Endothelial cell of umbilical vein (primary cell): ENCODE results near the gene CD58.
"Not testable (repeated sequence)": the region's sequence is repeated elsewhere in the genome, so short reads cannot be mapped to it uniquely, and the experiment has no call there.

Source experiments
- CTCF ChIP-seq, 2 donors: IDR thresholded peaks; 1 replicate in 1 of 2; 2 replicates in 1 of 2; pipeline ENCODE4 v1.5.1; 2011; ENCODE audit warnings: low read length in 2 of 2, mild to moderate bottlenecking in 2 of 2, moderate library complexity in 2 of 2, control low read depth in 1 of 2, inconsistent platforms in 1 of 2, low read depth in 1 of 2; ENCODE audit not compliant: insufficient read depth in 1 of 2; ENCODE audit errors: extremely low read depth in 1 of 2
- EZH2 ChIP-seq: IDR thresholded peaks from 2 replicates; pipeline ENCODE4 v1.6.1; 2012; ENCODE audit warnings: borderline replicate concordance, low read depth, mild to moderate bottlenecking, moderate library complexity, low read length, inconsistent platforms; ENCODE audit not compliant: severe bottlenecking
- FOS ChIP-seq: IDR thresholded peaks from 2 replicates; pipeline ENCODE4 v1.6.1; 2011; ENCODE audit warnings: mild to moderate bottlenecking, low read length, moderate library complexity, borderline replicate concordance; ENCODE audit not compliant: insufficient read depth
- POLR2A ChIP-seq: IDR thresholded peaks from 2 replicates; pipeline ENCODE4 v1.6.1; 2012; ENCODE audit warnings: low read depth, mild to moderate bottlenecking, control low read depth, low read length
- POLR2AphosphoS5 ChIP-seq: IDR thresholded peaks from 2 replicates; pipeline ENCODE4 v1.6.1; 2012; ENCODE audit warnings: low read depth, mild to moderate bottlenecking, control low read depth, low read length, moderate library complexity; ENCODE audit not compliant: insufficient read depth

GRCh38 chr1:116591951-116592605, 21.3 kb upstream of the CD58 start:
- TF ChIP-seq EZH2; CTCF (IDR thresholded peaks at IDR 0.05; ENCODE audit: extremely low read depth in 1 of 2, insufficient read depth in 1 of 2, low read depth in 1 of 2, low read length in 2 of 2); POLR2A; POLR2AphosphoS5; FOS: not testable (repeated sequence)
